Measurements from ENCODE around the gene ANKS3.

Gene ANKS3

GRCh38 chr16:4700997-4701743 lies 32.9 kb downstream of the ANKS3 start:
- TF ChIP-seq CTCF (IDR thresholded peaks at IDR 0.05; ENCODE audit: borderline replicate concordance, insufficient read depth, low read depth, low read length) = no peak
- no peak overlapping the region for H3K4me3 ChIP-seq (ENCODE audit: low read depth, low read length)

GRCh38 chr16:4700380-4700996 lies 33.6 kb downstream of the ANKS3 start:
- TF ChIP-seq CTCF (IDR thresholded peaks at IDR 0.05; ENCODE audit: borderline replicate concordance, insufficient read depth, low read depth, low read length) = no peak
- H3K4me3 ChIP-seq (ENCODE audit: low read depth, low read length) = no peak overlapping the region

GRCh38 chr16:4699046-4699556 lies 35.0 kb downstream of the ANKS3 start:
- no peak for TF ChIP-seq CTCF (IDR thresholded peaks at IDR 0.05; ENCODE audit: borderline replicate concordance, insufficient read depth, low read depth, low read length)
- no peak overlapping the region for H3K4me3 ChIP-seq (ENCODE audit: low read depth, low read length)

- no peak for TF ChIP-seq CTCF (IDR thresholded peaks at IDR 0.05; ENCODE audit: borderline replicate concordance, insufficient read depth, low read depth, low read length)
- H3K4me3 ChIP-seq (ENCODE audit: low read depth, low read length) = no peak overlapping the region
Measured at GRCh38 chr16:4698321-4699045, 35.6 kb downstream of the ANKS3 start.

- TF ChIP-seq CTCF (IDR thresholded peaks at IDR 0.05; ENCODE audit: borderline replicate concordance, insufficient read depth, low read depth, low read length) = no peak
- no peak overlapping the region for H3K4me3 ChIP-seq (ENCODE audit: low read depth, low read length)
Measured at GRCh38 chr16:4697848-4698291, 36.2 kb downstream of the ANKS3 start.

GRCh38 chr16:4696905-4697847 lies 36.9 kb downstream of the ANKS3 start:
- H3K4me3 ChIP-seq (ENCODE audit: low read depth, low read length) = no peak overlapping the region
- no peak for TF ChIP-seq CTCF (IDR thresholded peaks at IDR 0.05; ENCODE audit: borderline replicate concordance, insufficient read depth, low read depth, low read length)
